Karpas-422 (cell line): ENCODE results near the gene LUZP1. TPM values are rescaled to one million over a fixed set of nuclear protein-coding genes. Genes with fewer than 3 reads are reported as not detected.
A peak's percentile ranks its signal among the peaks of the same experiment; 100 is the strongest.

Source experiments
- DNase-seq: peaks from one replicate; pipeline ENCODE4 v3.0.0-alpha.2; 2015
- H2AFZ ChIP-seq: fragments of 200-600 bp; sonication (generic); 2 replicates; pipeline ENCODE4 v1.6.1; 2014; ENCODE audit warnings: antibody characterized with exemption, low read length, mixed read lengths
- H3K27ac ChIP-seq: fragments of 200-600 bp; sonication (generic); 2 replicates; pipeline ENCODE4 v1.5.1; 2014; ENCODE audit warnings: mild to moderate bottlenecking, low read length, moderate library complexity
- H3K27me3 ChIP-seq: fragments of 200-600 bp; sonication (generic); 2 replicates; pipeline ENCODE4 v1.6.1; 2014; ENCODE audit warnings: low read length, mixed read lengths
- H3K36me3 ChIP-seq: fragments of 200-600 bp; sonication (generic); 2 replicates; pipeline ENCODE4 v1.6.1; 2014; ENCODE audit warnings: low read length, mixed read lengths; ENCODE audit not compliant: insufficient read depth
- H3K4me1 ChIP-seq: fragments of 200-600 bp; sonication (generic); 2 replicates; pipeline ENCODE4 v1.6.1; 2014; ENCODE audit warnings: mild to moderate bottlenecking, low read length, mixed read lengths
- H3K4me2 ChIP-seq: fragments of 200-600 bp; sonication (generic); 2 replicates; pipeline ENCODE4 v1.6.1; 2014; ENCODE audit warnings: low read length, low read depth, mild to moderate bottlenecking; ENCODE audit not compliant: poor library complexity, severe bottlenecking
- H3K4me3 ChIP-seq: fragments of 200-600 bp; sonication (generic); 2 replicates; pipeline ENCODE4 v1.5.1; 2014; ENCODE audit warnings: mild to moderate bottlenecking, antibody characterized with exemption, low read length, mixed read lengths
- H3K79me2 ChIP-seq: fragments of 200-600 bp; sonication (generic); 2 replicates; pipeline ENCODE4 v1.6.1; 2014; ENCODE audit warnings: mild to moderate bottlenecking, low read length, mixed read lengths
- H3K9ac ChIP-seq: fragments of 200-600 bp; sonication (generic); 2 replicates; pipeline ENCODE4 v1.6.0; 2014; ENCODE audit warnings: low read length
- H3K9me2 ChIP-seq: fragments of 200-600 bp; sonication (generic), shearing (Covaris generic); replicated peaks from 2 replicates; pipeline ENCODE4 v1.6.0; 2014; ENCODE audit warnings: mild to moderate bottlenecking, low read length, moderate library complexity; ENCODE audit not compliant: insufficient read depth
- H3K9me3 ChIP-seq: fragments of 300-700, 200-600 bp; sonication (generic); 2 replicates; pipeline ENCODE4 v1.6.1; 2014; ENCODE audit warnings: low read length, mixed read lengths
- H4K20me1 ChIP-seq: fragments of 200-600 bp; sonication (generic); 2 replicates; pipeline ENCODE4 v1.6.1; 2014; ENCODE audit warnings: mild to moderate bottlenecking, antibody characterized with exemption, low read length, low read depth; ENCODE audit not compliant: insufficient read depth
- total RNA-seq: library from RNA; depleted of rRNA; stranded (reverse); fragments of >200 nt; shearing (Covaris generic); gene quantifications from 2 replicates; pipeline ENCODE4 v1.2.3, GENCODE V29; 2014; ENCODE audit warnings: low replicate concordance

The LUZP1 gene
- total RNA-seq, 1 experiment from 2014 or later: 1.5 TPM

- no peaks in the 10 kb centered on the region for H3K79me2 ChIP-seq
- no peak overlapping the region for H3K4me2 ChIP-seq
- DNase-seq: no peak
- H3K36me3 ChIP-seq: no peaks in the 10 kb centered on the region
- no peaks in the 10 kb centered on the region; the same call in 1 of the 2 replicates for H3K27me3 ChIP-seq
- no peaks in the 10 kb centered on the region for H3K9me2 ChIP-seq
- no peak overlapping the region for H3K9ac ChIP-seq
- H3K4me3 ChIP-seq: no peak overlapping the region
- no peak overlapping the region for H2AFZ ChIP-seq
- H3K9me3 ChIP-seq: no peaks in the 10 kb centered on the region
- no peaks in the 10 kb centered on the region for H4K20me1 ChIP-seq
- H3K4me1 ChIP-seq: peaks cover 4% of the 10 kb centered on the region; the same call in 1 of the 2 replicates
- no peak overlapping the region for H3K27ac ChIP-seq
Observed at GRCh38 chr1:23171181-23171755, 2.6 kb upstream of the LUZP1 start.

- Histone ChIP-seq H3K4me2 (no peak overlapping the region), H3K27me3 (no peaks in the 10 kb centered on the region; the same call in 1 of the 2 replicates), H3K36me3 (no peaks in the 10 kb centered on the region), H3K9me2 (no peaks in the 10 kb centered on the region), H3K9me3 (no peaks in the 10 kb centered on the region), H2AFZ (no peak overlapping the region), H3K27ac (no peak overlapping the region), H3K4me1 (peaks cover 4% of the 10 kb centered on the region; the same call in 1 of the 2 replicates), H3K79me2 (no peaks in the 10 kb centered on the region), H4K20me1 (no peaks in the 10 kb centered on the region), H3K9ac (no peak overlapping the region), H3K4me3 (no peak overlapping the region)
- no peak for DNase-seq
Observed at GRCh38 chr1:23169727-23170335, 1.2 kb upstream of the LUZP1 start.

- Histone ChIP-seq H3K4me3 (no peak overlapping the region), H3K9me3 (no peaks in the 10 kb centered on the region), H4K20me1 (no peaks in the 10 kb centered on the region), H3K27me3 (no peaks in the 10 kb centered on the region; the same call in 1 of the 2 replicates), H3K27ac (no peak overlapping the region), H3K9me2 (no peaks in the 10 kb centered on the region), H2AFZ (no peak overlapping the region), H3K36me3 (no peaks in the 10 kb centered on the region), H3K9ac (no peak overlapping the region), H3K4me2 (no peak overlapping the region), H3K4me1 (peaks cover 4% of the 10 kb centered on the region; the same call in 1 of the 2 replicates), H3K79me2 (no peaks in the 10 kb centered on the region)
- DNase-seq: no peak
Observed at GRCh38 chr1:23169195-23169575, 529 bp upstream of the LUZP1 start.

GRCh38 chr1:23168079-23168444 lies 594 bp downstream of the LUZP1 start:
- H3K27ac ChIP-seq: no peak overlapping the region
- H3K4me2 ChIP-seq: peak overlapping the region; percentile 96
- H4K20me1 ChIP-seq: no peaks in the 10 kb centered on the region
- no peaks in the 10 kb centered on the region for H3K9me2 ChIP-seq
- peak overlapping the region; percentile 75 for H3K9ac ChIP-seq
- H3K79me2 ChIP-seq: no peaks in the 10 kb centered on the region
- peak; percentile 60 for DNase-seq
- no peaks in the 10 kb centered on the region for H3K36me3 ChIP-seq
- no peaks in the 10 kb centered on the region for H3K9me3 ChIP-seq
- peak overlapping the region; percentile 85; the same call in 1 of the 2 replicates for H2AFZ ChIP-seq
- H3K4me1 ChIP-seq: peaks cover 4% of the 10 kb centered on the region; the same call in 1 of the 2 replicates
- no peaks in the 10 kb centered on the region; the same call in 1 of the 2 replicates for H3K27me3 ChIP-seq
- H3K4me3 ChIP-seq: peak overlapping the region; percentile 90

- Histone ChIP-seq H3K4me1 (peaks cover 4% of the 10 kb centered on the region; the same call in 1 of the 2 replicates), H3K9ac (peak overlapping the region; percentile 68), H3K27ac (no peak overlapping the region), H3K9me2 (no peaks in the 10 kb centered on the region), H3K4me2 (peak overlapping the region; percentile 80), H2AFZ (no peak overlapping the region), H3K36me3 (no peaks in the 10 kb centered on the region), H3K4me3 (peak overlapping the region; percentile 71), H3K27me3 (no peaks in the 10 kb centered on the region; the same call in 1 of the 2 replicates), H3K79me2 (no peaks in the 10 kb centered on the region), H3K9me3 (no peaks in the 10 kb centered on the region), H4K20me1 (no peaks in the 10 kb centered on the region)
- DNase-seq: no peak
Observed at GRCh38 chr1:23167353-23168078, 1.1 kb downstream of the LUZP1 start.

GRCh38 chr1:23166854-23167253 lies 1.8 kb downstream of the LUZP1 start:
- Histone ChIP-seq H3K4me3 (no peak overlapping the region), H3K27ac (no peak overlapping the region), H3K27me3 (no peaks in the 10 kb centered on the region; the same call in 1 of the 2 replicates), H3K9ac (no peak overlapping the region), H3K9me3 (no peaks in the 10 kb centered on the region), H3K4me1 (peaks cover 4% of the 10 kb centered on the region; the same call in 1 of the 2 replicates), H2AFZ (no peak overlapping the region), H3K36me3 (no peaks in the 10 kb centered on the region), H3K79me2 (no peaks in the 10 kb centered on the region), H4K20me1 (no peaks in the 10 kb centered on the region), H3K9me2 (no peaks in the 10 kb centered on the region), H3K4me2 (no peak overlapping the region)
- no peak for DNase-seq

- H2AFZ ChIP-seq: no peak overlapping the region
- no peaks in the 10 kb centered on the region for H4K20me1 ChIP-seq
- H3K4me1 ChIP-seq: peaks cover 4% of the 10 kb centered on the region; the same call in 1 of the 2 replicates
- H3K79me2 ChIP-seq: no peaks in the 10 kb centered on the region
- no peaks in the 10 kb centered on the region for H3K9me3 ChIP-seq
- no peak overlapping the region for H3K4me3 ChIP-seq
- no peaks in the 10 kb centered on the region; the same call in 1 of the 2 replicates for H3K27me3 ChIP-seq
- DNase-seq: no peak
- H3K27ac ChIP-seq: no peak overlapping the region
- no peaks in the 10 kb centered on the region for H3K9me2 ChIP-seq
- no peaks in the 10 kb centered on the region for H3K36me3 ChIP-seq
- H3K9ac ChIP-seq: no peak overlapping the region
- H3K4me2 ChIP-seq: no peak overlapping the region
Observed at GRCh38 chr1:23163395-23163794, 5.3 kb downstream of the LUZP1 start.
